Measurements from ENCODE around the gene THRB. TPM values are rescaled to one million over a fixed set of nuclear protein-coding genes. Genes with fewer than 3 reads are reported as not detected.

THRB gene
- total RNA-seq, 6 experiments from 2014 or later: 14.5 to 29.5 (median 17.3) TPM

DNA sequence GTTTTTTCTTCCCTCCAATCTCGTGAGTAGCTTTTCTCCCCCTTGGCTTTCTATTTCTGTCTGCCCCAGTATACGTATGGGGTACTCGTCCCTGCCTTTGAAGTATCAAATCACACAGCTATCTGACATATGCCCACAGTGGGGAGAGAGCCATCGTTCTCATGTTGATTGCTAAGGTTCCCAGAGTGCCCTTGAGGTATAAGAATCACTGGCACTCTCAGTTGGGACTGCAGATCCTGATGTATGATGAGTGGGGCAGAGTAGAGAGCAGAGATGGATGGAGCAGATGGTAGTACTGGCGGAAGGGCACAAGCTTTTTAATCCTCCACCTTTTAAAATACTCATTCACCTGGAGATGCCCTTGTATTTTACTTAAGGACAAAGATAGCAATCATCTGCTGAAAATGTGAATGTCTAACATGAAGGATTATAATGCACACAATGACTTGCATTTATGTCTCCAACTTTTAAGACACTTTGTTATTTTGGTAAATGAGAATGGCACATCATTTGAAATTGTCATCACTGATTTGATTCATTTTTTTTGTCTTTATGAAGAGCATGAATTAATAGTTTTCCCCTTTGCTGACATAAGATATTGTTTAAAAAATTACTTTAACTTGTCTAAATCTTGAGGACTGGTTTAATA lies 310.0 kb downstream of the THRB start:
- no peak overlapping the region for H3K4me3 ChIP-seq
- no peak for DNase-seq
- intact Hi-C loops (cut with DNase I): no loop called here
- H3K27me3 ChIP-seq: no peaks in the 10 kb centered on the region
- peaks cover 0 to 10% (median 3%) of the 10 kb centered on the region in 4 donors for H3K4me1 ChIP-seq
- no peaks in the 10 kb centered on the region for H3K9me3 ChIP-seq
- TF ChIP-seq POLR2A (IDR thresholded peaks at IDR 0.05) (no peak), CTCF (IDR thresholded peaks at IDR 0.05) (no peak)
- no peak for ATAC-seq
- no peaks in the 10 kb centered on the region for H3K36me3 ChIP-seq
- WGBS (ENCODE audit: insufficient coverage, low coverage, low lambda C conversion rate, missing lambda C conversion rate): 82% methylated on average over 5 of the region's 5 CpGs
- no peak overlapping the region for H3K27ac ChIP-seq

- no peaks in the 10 kb centered on the region for H3K27me3 ChIP-seq
- peaks cover 0 to 10% (median 3%) of the 10 kb centered on the region in 4 donors for H3K4me1 ChIP-seq
- H3K36me3 ChIP-seq: no peaks in the 10 kb centered on the region
- no peak overlapping the region for H3K4me3 ChIP-seq
- no peaks in the 10 kb centered on the region for H3K9me3 ChIP-seq
- H3K27ac ChIP-seq: no peak overlapping the region
- intact Hi-C loops (cut with DNase I): no loop called here
- no peak for DNase-seq
- TF ChIP-seq CTCF (IDR thresholded peaks at IDR 0.05) (no peak), POLR2A (IDR thresholded peaks at IDR 0.05) (no peak)
- no peak for ATAC-seq
- 86% methylated on average over 2 of the region's 2 CpGs for WGBS (ENCODE audit: insufficient coverage, low coverage, low lambda C conversion rate, missing lambda C conversion rate)
These were observed 311.9 kb downstream of the THRB start for GRCh38 chr3:24182756-24183155.

GRCh38 chr3:24181256-24181655 lies 313.4 kb downstream of the THRB start:
- H3K27me3 ChIP-seq: no peaks in the 10 kb centered on the region
- no peaks in the 10 kb centered on the region for H3K36me3 ChIP-seq
- DNase-seq: no peak
- peaks cover 0 to 10% (median 3%) of the 10 kb centered on the region in 4 donors for H3K4me1 ChIP-seq
- peak overlapping the region in 1 of 3 donors; percentile 46 for H3K27ac ChIP-seq
- no peak overlapping the region for H3K4me3 ChIP-seq
- peak; percentile 83 to 88 (median 85) for ATAC-seq
- intact Hi-C loops (cut with DNase I): no loop called here
- no peak for TF ChIP-seq CTCF (IDR thresholded peaks at IDR 0.05)
- TF ChIP-seq POLR2A (IDR thresholded peaks at IDR 0.05): no peak
- 33% methylated on average over 4 of the region's 4 CpGs for WGBS (ENCODE audit: insufficient coverage, low coverage, low lambda C conversion rate, missing lambda C conversion rate)
- no peaks in the 10 kb centered on the region for H3K9me3 ChIP-seq

DNA sequence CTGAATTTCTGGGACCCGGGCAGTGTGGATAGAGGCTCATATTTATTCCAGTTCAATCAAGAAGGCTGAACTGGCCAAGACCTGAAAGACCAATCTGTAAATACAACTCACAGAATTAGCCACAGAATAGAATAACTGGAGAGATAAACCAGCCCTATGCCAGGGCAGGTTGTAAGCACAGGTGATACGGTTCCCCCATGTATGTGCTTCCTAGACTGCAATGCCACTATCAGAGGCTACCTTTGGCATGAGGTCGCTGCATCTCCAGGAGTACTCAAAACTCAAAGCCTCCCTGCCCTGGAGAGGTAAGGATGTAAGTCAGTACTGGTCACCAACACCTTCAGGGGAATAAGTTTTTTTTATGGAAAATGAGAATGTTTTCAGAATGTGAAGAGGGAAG lies 314.0 kb downstream of the THRB start:
- no peak for TF ChIP-seq CTCF (IDR thresholded peaks at IDR 0.05)
- TF ChIP-seq POLR2A (IDR thresholded peaks at IDR 0.05): no peak
- Histone ChIP-seq H3K4me3 (no peak overlapping the region), H3K4me1 (peaks cover 0 to 10% (median 3%) of the 10 kb centered on the region in 4 donors), H3K9me3 (no peaks in the 10 kb centered on the region), H3K36me3 (no peaks in the 10 kb centered on the region), H3K27ac (peak overlapping the region in 1 of 3 donors; percentile 46), H3K27me3 (no peaks in the 10 kb centered on the region)
- intact Hi-C loops (cut with DNase I): no loop called here
- WGBS (ENCODE audit: insufficient coverage, low coverage, low lambda C conversion rate, missing lambda C conversion rate): 100% methylated on average over 2 of the region's 3 CpGs
- DNase-seq (no peak), ATAC-seq (no peak)
